ENCODE data around the gene C2CD3. TPM values are rescaled to one million over a fixed set of nuclear protein-coding genes. Genes with fewer than 3 reads are reported as not detected.
"Not testable (repeated sequence)": the region's sequence is repeated elsewhere in the genome, so short reads cannot be mapped to it uniquely, and the experiment has no call there.

Gene C2CD3
- total RNA-seq, 3 donors from 2014 or later, result 28.9 to 32.4 (median 29.8) TPM

- Mint-ChIP-seq H3K9me3 (no peaks in the 10 kb centered on the region), H3K27me3 (ENCODE audit: low read depth) (no peaks in the 10 kb centered on the region), H3K4me3 (no peak overlapping the region), H3K36me3 (ENCODE audit: insufficient read depth) (peaks cover 30% of the 10 kb centered on the region), H3K4me1 (ENCODE audit: low read depth) (no peaks in the 10 kb centered on the region)
- no peak for DNase-seq
- ATAC-seq, result no peak
Observed at GRCh38 chr11:74141241-74141695, 29.5 kb downstream of the C2CD3 start.

GRCh38 chr11:74139919-74140431, 30.8 kb downstream of the C2CD3 start:
- DNase-seq; H3K9me3 Mint-ChIP-seq; H3K27me3 Mint-ChIP-seq (ENCODE audit: low read depth); H3K4me1 Mint-ChIP-seq (ENCODE audit: low read depth); H3K4me3 Mint-ChIP-seq; ATAC-seq: not testable (repeated sequence)
- H3K36me3 Mint-ChIP-seq (ENCODE audit: insufficient read depth), result peaks cover 31% of the 10 kb centered on the region

GRCh38 chr11:74139151-74139918, 31.5 kb downstream of the C2CD3 start:
- H3K9me3 Mint-ChIP-seq, result no peaks in the 10 kb centered on the region
- DNase-seq, result no peak
- ATAC-seq, result no peak
- no peak overlapping the region for H3K4me3 Mint-ChIP-seq
- H3K36me3 Mint-ChIP-seq (ENCODE audit: insufficient read depth), result peaks cover 32% of the 10 kb centered on the region
- no peaks in the 10 kb centered on the region for H3K27me3 Mint-ChIP-seq (ENCODE audit: low read depth)
- no peaks in the 10 kb centered on the region for H3K4me1 Mint-ChIP-seq (ENCODE audit: low read depth)

- DNase-seq, result no peak
- Mint-ChIP-seq H3K9me3 (no peaks in the 10 kb centered on the region), H3K4me1 (ENCODE audit: low read depth) (no peaks in the 10 kb centered on the region), H3K36me3 (ENCODE audit: insufficient read depth) (peaks cover 32% of the 10 kb centered on the region), H3K27me3 (ENCODE audit: low read depth) (no peaks in the 10 kb centered on the region), H3K4me3 (no peak overlapping the region)
- ATAC-seq, result no peak
Observed at GRCh38 chr11:74138572-74138971, 32.2 kb downstream of the C2CD3 start.

GRCh38 chr11:74138021-74138420, 32.8 kb downstream of the C2CD3 start:
- Mint-ChIP-seq H3K4me1 (ENCODE audit: low read depth) (no peaks in the 10 kb centered on the region), H3K27me3 (ENCODE audit: low read depth) (no peaks in the 10 kb centered on the region), H3K4me3 (no peak overlapping the region), H3K36me3 (ENCODE audit: insufficient read depth) (peaks cover 32% of the 10 kb centered on the region), H3K9me3 (no peaks in the 10 kb centered on the region)
- ATAC-seq (no peak), DNase-seq (no peak)

- Mint-ChIP-seq H3K9me3 (no peaks in the 10 kb centered on the region), H3K36me3 (ENCODE audit: insufficient read depth) (peaks cover 43% of the 10 kb centered on the region), H3K27me3 (ENCODE audit: low read depth) (no peaks in the 10 kb centered on the region), H3K4me1 (ENCODE audit: low read depth) (no peaks in the 10 kb centered on the region), H3K4me3 (no peak overlapping the region)
- ATAC-seq (no peak), DNase-seq (no peak)
Observed at GRCh38 chr11:74135127-74135840, 35.5 kb downstream of the C2CD3 start.

- DNase-seq (no peak), ATAC-seq (no peak)
- Mint-ChIP-seq H3K9me3 (no peaks in the 10 kb centered on the region), H3K36me3 (ENCODE audit: insufficient read depth) (peaks cover 44% of the 10 kb centered on the region), H3K4me3 (no peak overlapping the region), H3K27me3 (ENCODE audit: low read depth) (no peaks in the 10 kb centered on the region), H3K4me1 (ENCODE audit: low read depth) (no peaks in the 10 kb centered on the region)
Observed at GRCh38 chr11:74134661-74135060, 36.1 kb downstream of the C2CD3 start.

- no peak for ATAC-seq
- Mint-ChIP-seq H3K36me3 (ENCODE audit: insufficient read depth) (peaks cover 36% of the 10 kb centered on the region), H3K9me3 (no peaks in the 10 kb centered on the region), H3K4me1 (ENCODE audit: low read depth) (no peaks in the 10 kb centered on the region), H3K4me3 (no peak overlapping the region), H3K27me3 (ENCODE audit: low read depth) (no peaks in the 10 kb centered on the region)
- DNase-seq, result no peak
Observed at GRCh38 chr11:74133436-74133835, 37.4 kb downstream of the C2CD3 start.

- no peak for ATAC-seq
- H3K9me3 Mint-ChIP-seq, result no peaks in the 10 kb centered on the region
- no peaks in the 10 kb centered on the region for H3K4me1 Mint-ChIP-seq (ENCODE audit: low read depth)
- no peaks in the 10 kb centered on the region for H3K27me3 Mint-ChIP-seq (ENCODE audit: low read depth)
- no peak overlapping the region for H3K4me3 Mint-ChIP-seq
- DNase-seq, result no peak
- peaks cover 30% of the 10 kb centered on the region for H3K36me3 Mint-ChIP-seq (ENCODE audit: insufficient read depth)
Observed at GRCh38 chr11:74132833-74133232, 38.0 kb downstream of the C2CD3 start.

- H3K9me3 Mint-ChIP-seq; DNase-seq; H3K4me1 Mint-ChIP-seq (ENCODE audit: low read depth); H3K27me3 Mint-ChIP-seq (ENCODE audit: low read depth); ATAC-seq; H3K4me3 Mint-ChIP-seq: not testable (repeated sequence)
- H3K36me3 Mint-ChIP-seq (ENCODE audit: insufficient read depth), result peaks cover 15% of the 10 kb centered on the region
Observed at GRCh38 chr11:74129121-74129520, 41.7 kb downstream of the C2CD3 start.

- Mint-ChIP-seq H3K4me1 (ENCODE audit: low read depth) (no peaks in the 10 kb centered on the region), H3K9me3 (no peaks in the 10 kb centered on the region), H3K36me3 (ENCODE audit: insufficient read depth) (peaks cover 25% of the 10 kb centered on the region), H3K4me3 (no peak overlapping the region), H3K27me3 (ENCODE audit: low read depth) (no peaks in the 10 kb centered on the region)
- ATAC-seq, result no peak
- DNase-seq, result no peak
Observed at GRCh38 chr11:74123008-74123448, 47.8 kb downstream of the C2CD3 start.

- Mint-ChIP-seq H3K27me3 (ENCODE audit: low read depth) (no peaks in the 10 kb centered on the region), H3K9me3 (no peaks in the 10 kb centered on the region), H3K4me3 (no peak overlapping the region), H3K4me1 (ENCODE audit: low read depth) (no peaks in the 10 kb centered on the region), H3K36me3 (ENCODE audit: insufficient read depth) (peaks cover 33% of the 10 kb centered on the region)
- no peak for ATAC-seq
- DNase-seq, result no peak
Observed at GRCh38 chr11:74121804-74122203, 49.0 kb downstream of the C2CD3 start.

GRCh38 chr11:74120260-74121035, 50.4 kb downstream of the C2CD3 start:
- not testable (repeated sequence) for H3K27me3 Mint-ChIP-seq (ENCODE audit: low read depth); H3K4me3 Mint-ChIP-seq; H3K9me3 Mint-ChIP-seq; ATAC-seq; H3K4me1 Mint-ChIP-seq (ENCODE audit: low read depth); DNase-seq
- H3K36me3 Mint-ChIP-seq (ENCODE audit: insufficient read depth), result peaks cover 42% of the 10 kb centered on the region

- ATAC-seq (no peak), DNase-seq (no peak)
- H3K4me1 Mint-ChIP-seq (ENCODE audit: low read depth), result no peaks in the 10 kb centered on the region
- H3K36me3 Mint-ChIP-seq (ENCODE audit: insufficient read depth), result peaks cover 63% of the 10 kb centered on the region
- H3K4me3 Mint-ChIP-seq, result no peak overlapping the region
- H3K27me3 Mint-ChIP-seq (ENCODE audit: low read depth), result no peaks in the 10 kb centered on the region
- peaks cover 4% of the 10 kb centered on the region for H3K9me3 Mint-ChIP-seq
Observed at GRCh38 chr11:74116719-74117118, 54.1 kb downstream of the C2CD3 start.
